CD8-positive, alpha-beta memory T cell (primary cell): ENCODE results near the gene MAG. TPM values are rescaled to one million over a fixed set of nuclear protein-coding genes. Genes with fewer than 3 reads are reported as not detected.
"Not testable (repeated sequence)": the region's sequence is repeated elsewhere in the genome, so short reads cannot be mapped to it uniquely, and the experiment has no call there.

Experiments
- CTCF ChIA-PET: fragments of 350-600 bp; sonication (Branson Sonifier 250); formaldehyde crosslinking; loops from one replicate; lab custom pipeline; 2021; ENCODE audit warnings: antibody characterized with exemption; lab: Charles Lee
- POLR2A ChIA-PET: fragments of 350-600 bp; sonication (Branson Sonifier 250); formaldehyde crosslinking; loops from one replicate; lab custom pipeline; 2021; ENCODE audit warnings: antibody characterized with exemption; lab: Charles Lee
- DNase-seq, 5 donors: peaks; one replicate each; pipeline versions ENCODE4 v3.0.0 to v3.0.0-alpha.2; 2020 to 2022; ENCODE audit warnings: mixed read lengths in 1 of 5
- H3K27ac ChIP-seq: one replicate; pipeline ENCODE4 v1.7.0; 2013; ENCODE audit warnings: low read depth, mild to moderate bottlenecking, low read length, moderate library complexity
- H3K27me3 ChIP-seq: 2 replicates; pipeline ENCODE4 v1.7.0; 2013; ENCODE audit warnings: low read length, mild to moderate bottlenecking; ENCODE audit not compliant: insufficient read depth, poor library complexity, severe bottlenecking
- H3K36me3 ChIP-seq: 2 replicates; pipeline ENCODE4 v1.7.0; 2013; ENCODE audit warnings: mild to moderate bottlenecking, low read length, moderate library complexity; ENCODE audit not compliant: insufficient read depth
- H3K4me1 ChIP-seq: 2 replicates; pipeline ENCODE4 v1.7.0; 2013; ENCODE audit warnings: mild to moderate bottlenecking, low read length, moderate library complexity; ENCODE audit not compliant: insufficient read depth
- H3K4me3 ChIP-seq: 2 replicates; pipeline ENCODE4 v1.7.0; 2013; ENCODE audit warnings: mild to moderate bottlenecking, low read length
- H3K9me3 ChIP-seq: 2 replicates; pipeline ENCODE4 v1.7.0; 2013; ENCODE audit warnings: mild to moderate bottlenecking, low read length
- H3K27ac Mint-ChIP-seq, 8 donors: one replicate each; pipeline ENCODE4 v1.8.0; 2020 to 2021; ENCODE audit warnings: mixed read lengths in 8 of 8, mild to moderate bottlenecking in 6 of 8, inconsistent platforms in 3 of 8, moderate library complexity in 3 of 8
- H3K27me3 Mint-ChIP-seq, 2 donors: one replicate each; pipeline ENCODE4 v1.8.0; 2020 to 2021; ENCODE audit warnings: mixed read lengths in 2 of 2, mild to moderate bottlenecking in 1 of 2, moderate library complexity in 1 of 2
- H3K36me3 Mint-ChIP-seq, 3 donors: one replicate each; pipeline ENCODE4 v1.8.0; 2020 to 2021; ENCODE audit warnings: mixed read lengths in 3 of 3, inconsistent platforms in 1 of 3, mild to moderate bottlenecking in 1 of 3
- H3K4me1 Mint-ChIP-seq, 3 donors: one replicate each; pipeline ENCODE4 v1.8.0; 2020 to 2021; ENCODE audit warnings: mixed read lengths in 3 of 3, inconsistent platforms in 1 of 3, mild to moderate bottlenecking in 1 of 3
- H3K4me3 Mint-ChIP-seq, 7 donors: one replicate each; pipeline ENCODE4 v1.8.0; 2020 to 2021; ENCODE audit warnings: mixed read lengths in 7 of 7, mild to moderate bottlenecking in 6 of 7, moderate library complexity in 4 of 7, inconsistent platforms in 2 of 7
- H3K9me3 Mint-ChIP-seq, 5 donors: one replicate each; pipeline ENCODE4 v1.8.0; 2020 to 2022; ENCODE audit warnings: mixed read lengths in 5 of 5, mild to moderate bottlenecking in 3 of 5, moderate library complexity in 2 of 5, inconsistent platforms in 1 of 5
- polyA plus RNA-seq: library from polyadenylated mRNA; unstranded; fragments of 300-500 nt; fragmentation: Illumina TruSeq; gene quantifications from one replicate; pipeline ENCODE4 v1.2.3, GENCODE V29; 2021
- total RNA-seq, 2 experiments: library from RNA; stranded (reverse); gene quantifications; one replicate each; pipeline ENCODE4 v1.2.3, GENCODE V29; 2021

Gene MAG
- total and polyA plus RNA-seq, 3 experiments from 2014 or later = 0.36 TPM; not detected in 2

GRCh38 chr19:35279374-35279773, 12.6 kb upstream of the MAG start:
- no peaks in the 10 kb centered on the region for H3K27me3 ChIP-seq
- CTCF ChIA-PET = no interaction called here
- no peaks in the 10 kb centered on the region for H3K9me3 Mint-ChIP-seq
- no peak overlapping the region for H3K4me3 Mint-ChIP-seq
- POLR2A ChIA-PET = no interaction called here
- peaks cover 9 to 16% of the 10 kb centered on the region in 2 donors for H3K27me3 Mint-ChIP-seq
- DNase-seq = no peak
- H3K27ac Mint-ChIP-seq = peak overlapping the region in 1 of 8 donors; percentile 32
- peaks cover 16% of the 10 kb centered on the region for H3K36me3 ChIP-seq
- no peaks in the 10 kb centered on the region for H3K4me1 ChIP-seq
- H3K9me3 ChIP-seq = no peaks in the 10 kb centered on the region
- H3K4me1 Mint-ChIP-seq = peaks cover 6 to 9% (median 8%) of the 10 kb centered on the region in 3 donors
- H3K27ac ChIP-seq = no peak overlapping the region
- peaks cover 0 to 50% (median 5%) of the 10 kb centered on the region in 3 donors for H3K36me3 Mint-ChIP-seq
- no peak overlapping the region for H3K4me3 ChIP-seq

GRCh38 chr19:35279985-35280821, 11.8 kb upstream of the MAG start:
- Histone ChIP-seq H3K9me3 (no peaks in the 10 kb centered on the region), H3K36me3 (peaks cover 16% of the 10 kb centered on the region), H3K27ac (no peak overlapping the region), H3K4me3 (no peak overlapping the region), H3K4me1 (no peaks in the 10 kb centered on the region), H3K27me3 (no peaks in the 10 kb centered on the region)
- Mint-ChIP-seq H3K4me3 (no peak overlapping the region), H3K36me3 (peaks cover 0 to 42% (median 5%) of the 10 kb centered on the region in 3 donors), H3K4me1 (peaks cover 6 to 9% (median 8%) of the 10 kb centered on the region in 3 donors), H3K27ac (peak overlapping the region in 2 of 8 donors; percentile 23 to 88), H3K9me3 (no peaks in the 10 kb centered on the region), H3K27me3 (peaks cover 11 to 22% of the 10 kb centered on the region in 2 donors)
- DNase-seq = no peak
- ChIA-PET CTCF (no interaction called here), POLR2A (no interaction called here)

GRCh38 chr19:35281303-35281702, 10.7 kb upstream of the MAG start:
- peaks cover 11 to 24% of the 10 kb centered on the region in 2 donors for H3K27me3 Mint-ChIP-seq
- peaks cover 0 to 32% (median 0%) of the 10 kb centered on the region in 3 donors for H3K36me3 Mint-ChIP-seq
- no peaks in the 10 kb centered on the region for H3K27me3 ChIP-seq
- H3K4me3 ChIP-seq = no peak overlapping the region
- H3K27ac Mint-ChIP-seq = peak overlapping the region in 1 of 8 donors; percentile 50
- no peak for DNase-seq
- H3K9me3 Mint-ChIP-seq = no peaks in the 10 kb centered on the region
- no peaks in the 10 kb centered on the region for H3K9me3 ChIP-seq
- H3K36me3 ChIP-seq = peaks cover 8% of the 10 kb centered on the region
- ChIA-PET POLR2A (interaction anchor here (0.7 kb wide), 1 partner anchor 17 kb away, joined by 5 read pairs; no protein-coding TSS in a partner anchor), CTCF (no interaction called here)
- H3K4me3 Mint-ChIP-seq = no peak overlapping the region
- no peaks in the 10 kb centered on the region for H3K4me1 ChIP-seq
- H3K4me1 Mint-ChIP-seq = peaks cover 0 to 3% (median 3%) of the 10 kb centered on the region in 3 donors
- no peak overlapping the region for H3K27ac ChIP-seq

- Histone ChIP-seq H3K27me3 (no peaks in the 10 kb centered on the region), H3K4me1 (no peaks in the 10 kb centered on the region), H3K27ac (no peak overlapping the region), H3K4me3 (no peak overlapping the region), H3K36me3 (no peaks in the 10 kb centered on the region), H3K9me3 (no peaks in the 10 kb centered on the region)
- Mint-ChIP-seq H3K27me3 (peaks cover 12 to 24% of the 10 kb centered on the region in 2 donors), H3K27ac (peak overlapping the region in 1 of 8 donors; percentile 36), H3K36me3 (peaks cover 0 to 4% (median 0%) of the 10 kb centered on the region in 3 donors), H3K9me3 (no peaks in the 10 kb centered on the region), H3K4me3 (peak overlapping the region in 1 of 7 donors; percentile 15), H3K4me1 (peaks cover 0 to 2% (median 0%) of the 10 kb centered on the region in 3 donors)
- ChIA-PET POLR2A (no interaction called here), CTCF (no interaction called here)
- no peak for DNase-seq
Observed at GRCh38 chr19:35284153-35285094, 7.5 kb upstream of the MAG start.

- CTCF ChIA-PET = interaction anchor here (0.6 kb wide), 2 partner anchors 27 to 131 kb away, joined by 3 read pairs; no protein-coding TSS in a partner anchor
Observed at GRCh38 chr19:35285095-35285449, 6.9 kb upstream of the MAG start.

GRCh38 chr19:35285465-35285864, 6.5 kb upstream of the MAG start:
- DNase-seq, H3K27ac Mint-ChIP-seq, H3K36me3 Mint-ChIP-seq, H3K27me3 ChIP-seq, H3K36me3 ChIP-seq, H3K4me3 ChIP-seq, H3K9me3 Mint-ChIP-seq, POLR2A ChIA-PET, H3K9me3 ChIP-seq, H3K4me1 ChIP-seq, H3K27ac ChIP-seq, H3K4me3 Mint-ChIP-seq, H3K4me1 Mint-ChIP-seq: not testable (repeated sequence)
- H3K27me3 Mint-ChIP-seq = peaks cover 12 to 24% of the 10 kb centered on the region in 2 donors
- CTCF ChIA-PET = interaction anchor here (0.6 kb wide), 2 partner anchors 27 to 131 kb away, joined by 3 read pairs; no protein-coding TSS in a partner anchor

More at GRCh38 chr19:35285095-35285449, 6.9 kb upstream of the MAG start:
- no peaks in the 10 kb centered on the region for H3K9me3 ChIP-seq
- POLR2A ChIA-PET = no interaction called here
- peaks cover 0 to 2% (median 0%) of the 10 kb centered on the region in 3 donors for H3K4me1 Mint-ChIP-seq
- H3K9me3 Mint-ChIP-seq = no peaks in the 10 kb centered on the region
- H3K27me3 Mint-ChIP-seq = peaks cover 12 to 24% of the 10 kb centered on the region in 2 donors
- H3K27ac Mint-ChIP-seq = peak overlapping the region in 1 of 8 donors; percentile 36
- no peak for DNase-seq
- no peak overlapping the region for H3K27ac ChIP-seq
- H3K4me1 ChIP-seq = no peaks in the 10 kb centered on the region
- no peak overlapping the region for H3K4me3 ChIP-seq
- peak overlapping the region in 1 of 7 donors; percentile 15 for H3K4me3 Mint-ChIP-seq
- H3K36me3 Mint-ChIP-seq = no peaks in the 10 kb centered on the region
- no peaks in the 10 kb centered on the region for H3K27me3 ChIP-seq
- no peaks in the 10 kb centered on the region for H3K36me3 ChIP-seq

- H3K27me3 Mint-ChIP-seq = peaks cover 10 to 24% of the 10 kb centered on the region in 2 donors
- H3K27me3 ChIP-seq, H3K4me1 Mint-ChIP-seq, H3K9me3 Mint-ChIP-seq, H3K27ac Mint-ChIP-seq, H3K9me3 ChIP-seq, H3K4me3 ChIP-seq, H3K36me3 Mint-ChIP-seq, H3K36me3 ChIP-seq, DNase-seq, H3K4me1 ChIP-seq, H3K4me3 Mint-ChIP-seq, CTCF ChIA-PET, H3K27ac ChIP-seq, POLR2A ChIA-PET: not testable (repeated sequence)
Observed at GRCh38 chr19:35286101-35286500, 5.9 kb upstream of the MAG start.
